ENCODE data around the gene ATG9B.

The ATG9B gene

DNA sequence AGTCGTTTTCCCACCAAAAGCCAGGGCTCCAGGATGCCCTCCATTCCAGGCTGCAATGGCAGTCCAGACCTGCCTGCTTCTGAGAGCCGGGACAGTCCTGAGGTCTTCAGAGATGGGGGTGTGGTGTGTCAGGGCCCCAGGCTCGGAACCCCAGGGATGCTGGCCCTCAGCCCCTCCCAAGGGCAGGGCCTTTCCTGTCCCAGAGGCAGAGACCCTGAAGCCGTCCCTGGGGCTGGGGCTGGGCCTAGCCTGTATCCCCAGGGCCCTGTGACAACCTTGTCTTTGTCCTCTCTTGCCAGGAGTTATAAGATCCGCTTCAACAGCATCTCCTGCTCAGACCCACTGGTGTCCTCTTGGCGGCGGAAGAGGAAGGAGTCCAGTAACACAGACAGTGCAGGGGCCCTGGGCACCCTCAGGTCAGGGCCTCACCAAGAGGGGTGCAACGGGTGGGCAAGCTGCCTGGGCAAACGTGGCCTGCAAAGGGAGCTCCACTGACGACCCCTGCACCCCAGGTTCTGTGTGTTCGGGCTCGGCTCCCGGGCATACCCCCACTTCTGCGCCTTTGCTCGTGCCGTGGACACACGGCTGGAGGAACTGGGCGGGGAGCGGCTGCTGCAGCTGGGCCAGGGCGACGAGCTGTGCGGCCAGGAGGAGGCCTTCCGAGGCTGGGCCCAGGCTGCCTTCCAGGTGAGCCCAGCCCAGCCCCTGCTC lies 17.5 kb downstream of the ATG9B start:
- DNase-seq (ENCODE audit: insufficient read length, low spot score) (no peak), FAIRE-seq (no peak)
- TF ChIP-seq TAF1 (IDR thresholded peaks at IDR 0.05; ENCODE audit: low read depth, low read length) (no peak), PAX5 (IDR thresholded peaks at IDR 0.05; ENCODE audit: insufficient read depth, low read length, severe bottlenecking) (no peak), POLR2AphosphoS5 (IDR thresholded peaks at IDR 0.05; ENCODE audit: low read depth, low read length) (no peak), SPI1 (IDR thresholded peaks at IDR 0.05; ENCODE audit: low read depth, low read length) (no peak), POU2F2 (IDR thresholded peaks at IDR 0.05; ENCODE audit: low read depth, low read length) (no peak), POLR2A (IDR thresholded peaks at IDR 0.05; ENCODE audit: low read depth, low read length) (no peak)

DNA sequence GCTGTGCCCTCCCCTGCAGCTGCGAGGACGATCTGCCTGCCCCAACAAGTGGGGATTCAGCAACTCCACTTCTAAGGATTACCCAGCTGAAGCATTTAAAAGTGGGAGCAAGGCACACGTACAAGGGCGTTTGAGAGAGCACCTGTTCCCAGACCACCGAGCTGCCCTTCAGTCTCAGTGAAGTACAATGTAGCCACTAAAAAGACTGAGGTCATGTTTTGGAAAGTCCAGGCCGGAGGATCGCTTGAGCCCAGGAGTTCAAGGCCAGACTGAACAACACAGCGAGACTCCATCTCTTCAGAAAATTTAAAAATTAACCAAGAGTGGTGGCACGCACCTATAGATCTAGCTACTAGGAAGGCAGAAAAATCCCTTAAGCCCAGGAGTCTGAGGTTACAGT lies 18.7 kb downstream of the ATG9B start:
- TF ChIP-seq TAF1 (IDR thresholded peaks at IDR 0.05; ENCODE audit: low read depth, low read length) (no peak), POLR2A (IDR thresholded peaks at IDR 0.05; ENCODE audit: low read depth, low read length) (no peak), POU2F2 (IDR thresholded peaks at IDR 0.05; ENCODE audit: low read depth, low read length) (no peak), SPI1 (IDR thresholded peaks at IDR 0.05; ENCODE audit: low read depth, low read length) (no peak), POLR2AphosphoS5 (IDR thresholded peaks at IDR 0.05; ENCODE audit: low read depth, low read length) (no peak), PAX5 (IDR thresholded peaks at IDR 0.05; ENCODE audit: insufficient read depth, low read length, severe bottlenecking) (no peak)
- DNase-seq (ENCODE audit: insufficient read length, low spot score) (no peak), FAIRE-seq (no peak)

DNA sequence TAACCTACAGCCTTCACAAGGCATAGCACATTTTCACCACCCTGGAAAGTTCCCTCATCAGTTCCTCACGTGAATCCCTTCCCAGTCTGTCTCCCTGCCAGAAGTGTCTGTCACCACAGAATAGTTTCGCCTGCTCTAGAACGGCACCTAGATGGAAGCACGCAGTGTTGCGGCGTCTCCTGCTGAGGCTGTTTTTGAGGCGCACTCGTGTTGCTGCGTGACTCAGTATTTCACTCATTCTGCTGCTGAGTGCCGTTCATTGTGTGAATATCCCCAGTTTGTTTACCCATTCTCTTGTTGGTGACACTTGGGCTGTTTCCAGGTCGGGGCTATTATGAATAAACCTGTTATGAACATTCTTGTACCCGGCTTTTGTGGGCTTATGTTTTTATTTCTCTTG lies 20.7 kb downstream of the ATG9B start:
- TF ChIP-seq POU2F2 (IDR thresholded peaks at IDR 0.05; ENCODE audit: low read depth, low read length) (no peak), SPI1 (IDR thresholded peaks at IDR 0.05; ENCODE audit: low read depth, low read length) (no peak), TAF1 (IDR thresholded peaks at IDR 0.05; ENCODE audit: low read depth, low read length) (no peak), POLR2AphosphoS5 (IDR thresholded peaks at IDR 0.05; ENCODE audit: low read depth, low read length) (no peak), PAX5 (IDR thresholded peaks at IDR 0.05; ENCODE audit: insufficient read depth, low read length, severe bottlenecking) (no peak), POLR2A (IDR thresholded peaks at IDR 0.05; ENCODE audit: low read depth, low read length) (no peak)
- no peak for FAIRE-seq
- no peak for DNase-seq (ENCODE audit: insufficient read length, low spot score)

DNA sequence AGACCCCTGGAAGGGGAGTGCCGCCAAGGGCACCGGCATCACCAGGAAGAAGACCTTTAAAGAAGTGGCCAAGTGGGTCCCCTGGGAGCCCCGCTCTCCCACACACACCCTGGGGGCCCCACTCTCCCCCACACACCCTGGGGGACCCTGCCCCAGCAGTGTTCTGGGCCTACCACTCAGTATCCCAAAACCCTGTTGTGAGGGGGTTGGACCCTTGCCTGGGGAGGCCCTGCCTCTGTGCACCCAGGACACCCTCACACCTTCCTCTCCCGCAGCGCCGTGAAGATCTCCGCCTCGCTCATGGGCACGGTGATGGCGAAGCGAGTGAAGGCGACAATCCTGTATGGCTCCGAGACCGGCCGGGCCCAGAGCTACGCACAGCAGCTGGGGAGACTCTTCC lies 22.7 kb downstream of the ATG9B start:
- TF ChIP-seq POLR2AphosphoS5 (IDR thresholded peaks at IDR 0.05; ENCODE audit: low read depth, low read length), result no peak
- no peak for TF ChIP-seq SPI1 (IDR thresholded peaks at IDR 0.05; ENCODE audit: low read depth, low read length)
- TF ChIP-seq POU2F2 (IDR thresholded peaks at IDR 0.05; ENCODE audit: low read depth, low read length), result no peak
- TF ChIP-seq PAX5 (IDR thresholded peaks at IDR 0.05; ENCODE audit: insufficient read depth, low read length, severe bottlenecking), result no peak
- TF ChIP-seq POLR2A (IDR thresholded peaks at IDR 0.05; ENCODE audit: low read depth, low read length), result no peak
- no peak for TF ChIP-seq TAF1 (IDR thresholded peaks at IDR 0.05; ENCODE audit: low read depth, low read length)
- no peak for FAIRE-seq
- DNase-seq (ENCODE audit: insufficient read length, low spot score), result no peak

DNA sequence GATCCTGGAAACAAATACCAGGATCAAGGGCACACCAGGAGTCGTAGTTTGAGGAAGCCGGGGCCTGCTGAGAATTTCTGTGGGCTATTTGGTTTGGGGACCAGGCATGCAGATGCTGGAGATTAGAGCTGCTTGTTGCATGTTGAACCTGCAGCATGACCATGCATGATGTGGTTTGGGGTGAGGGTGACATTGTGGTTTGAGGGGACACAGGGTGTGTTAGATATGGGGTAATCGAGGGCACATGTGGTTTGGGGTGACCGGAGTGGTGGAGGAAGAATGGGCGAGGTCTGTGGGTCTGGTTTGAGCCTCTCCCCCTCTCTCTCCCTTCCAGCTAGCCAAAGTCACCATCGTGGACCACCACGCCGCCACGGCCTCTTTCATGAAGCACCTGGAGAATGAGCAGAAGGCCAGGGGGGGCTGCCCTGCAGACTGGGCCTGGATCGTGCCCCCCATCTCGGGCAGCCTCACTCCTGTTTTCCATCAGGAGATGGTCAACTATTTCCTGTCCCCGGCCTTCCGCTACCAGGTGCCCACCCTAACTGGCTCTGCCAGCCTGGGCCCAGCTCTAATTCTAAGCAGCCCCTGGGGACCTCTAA lies 23.3 kb downstream of the ATG9B start:
- no peak for TF ChIP-seq TAF1 (IDR thresholded peaks at IDR 0.05; ENCODE audit: low read depth, low read length)
- TF ChIP-seq PAX5 (IDR thresholded peaks at IDR 0.05; ENCODE audit: insufficient read depth, low read length, severe bottlenecking), result no peak
- TF ChIP-seq POLR2AphosphoS5 (IDR thresholded peaks at IDR 0.05; ENCODE audit: low read depth, low read length), result no peak
- TF ChIP-seq POLR2A (IDR thresholded peaks at IDR 0.05; ENCODE audit: low read depth, low read length), result no peak
- TF ChIP-seq SPI1 (IDR thresholded peaks at IDR 0.05; ENCODE audit: low read depth, low read length), result no peak
- no peak for TF ChIP-seq POU2F2 (IDR thresholded peaks at IDR 0.05; ENCODE audit: low read depth, low read length)
- no peak for FAIRE-seq
- no peak for DNase-seq (ENCODE audit: insufficient read length, low spot score)

DNA sequence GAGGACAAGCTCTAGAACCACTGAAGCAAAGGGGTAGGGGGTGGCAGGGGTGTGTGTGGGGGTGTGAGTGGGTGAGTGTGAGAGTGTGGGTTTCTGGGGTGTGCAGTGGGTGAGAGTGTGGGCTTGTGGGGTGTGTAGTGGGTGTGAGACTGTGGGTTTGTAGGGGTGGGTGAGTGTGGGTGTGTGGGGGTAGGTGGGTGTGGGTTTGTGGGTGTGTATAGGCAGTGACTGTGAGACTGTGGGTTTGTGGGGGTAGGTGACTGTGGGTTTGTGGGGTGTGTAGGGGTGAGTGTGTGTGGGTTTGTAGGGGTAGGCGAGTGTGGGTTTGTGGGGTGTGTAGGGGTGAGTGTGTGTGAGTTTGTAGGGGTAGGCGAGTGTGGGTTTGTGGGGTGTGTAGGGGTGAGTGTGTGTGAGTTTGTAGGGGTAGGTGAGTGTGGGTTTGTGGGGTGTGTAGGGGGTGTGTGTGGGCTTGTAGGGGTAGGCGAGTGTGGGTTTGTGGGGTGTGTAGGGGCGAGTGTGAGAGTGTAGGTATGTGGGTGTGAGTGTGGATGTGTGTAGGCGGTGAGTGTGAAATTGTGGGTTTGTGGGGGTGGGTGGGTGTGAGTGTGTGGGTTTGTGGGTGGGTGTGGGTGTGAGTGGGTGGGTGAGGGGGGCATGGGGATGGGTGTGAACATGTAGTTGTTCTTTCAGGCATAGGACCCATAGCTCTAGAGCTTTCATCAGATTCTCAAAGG lies 24.6 kb downstream of the ATG9B start:
- DNase-seq (ENCODE audit: insufficient read length, low spot score), result no peak
- no peak for TF ChIP-seq SPI1 (IDR thresholded peaks at IDR 0.05; ENCODE audit: low read depth, low read length)
- TF ChIP-seq POLR2A (IDR thresholded peaks at IDR 0.05; ENCODE audit: low read depth, low read length), result no peak
- no peak for TF ChIP-seq POU2F2 (IDR thresholded peaks at IDR 0.05; ENCODE audit: low read depth, low read length)
- no peak for TF ChIP-seq PAX5 (IDR thresholded peaks at IDR 0.05; ENCODE audit: insufficient read depth, low read length, severe bottlenecking)
- TF ChIP-seq TAF1 (IDR thresholded peaks at IDR 0.05; ENCODE audit: low read depth, low read length), result no peak
- TF ChIP-seq POLR2AphosphoS5 (IDR thresholded peaks at IDR 0.05; ENCODE audit: low read depth, low read length), result no peak
- peak; percentile 45 for FAIRE-seq

DNA sequence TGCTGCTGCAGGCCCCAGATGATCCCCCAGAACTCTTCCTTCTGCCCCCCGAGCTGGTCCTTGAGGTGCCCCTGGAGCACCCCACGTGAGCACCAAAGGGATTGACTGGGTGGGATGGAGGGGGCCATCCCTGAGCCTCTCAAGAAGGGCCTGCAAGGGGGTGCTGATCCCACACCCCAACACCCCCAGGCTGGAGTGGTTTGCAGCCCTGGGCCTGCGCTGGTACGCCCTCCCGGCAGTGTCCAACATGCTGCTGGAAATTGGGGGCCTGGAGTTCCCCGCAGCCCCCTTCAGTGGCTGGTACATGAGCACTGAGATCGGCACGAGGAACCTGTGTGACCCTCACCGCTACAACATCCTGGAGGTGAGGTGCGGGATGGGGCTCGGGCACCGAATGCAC lies 25.3 kb downstream of the ATG9B start:
- TF ChIP-seq POLR2AphosphoS5 (IDR thresholded peaks at IDR 0.05; ENCODE audit: low read depth, low read length), result no peak
- DNase-seq (ENCODE audit: insufficient read length, low spot score) (no peak), FAIRE-seq (no peak)

DNA sequence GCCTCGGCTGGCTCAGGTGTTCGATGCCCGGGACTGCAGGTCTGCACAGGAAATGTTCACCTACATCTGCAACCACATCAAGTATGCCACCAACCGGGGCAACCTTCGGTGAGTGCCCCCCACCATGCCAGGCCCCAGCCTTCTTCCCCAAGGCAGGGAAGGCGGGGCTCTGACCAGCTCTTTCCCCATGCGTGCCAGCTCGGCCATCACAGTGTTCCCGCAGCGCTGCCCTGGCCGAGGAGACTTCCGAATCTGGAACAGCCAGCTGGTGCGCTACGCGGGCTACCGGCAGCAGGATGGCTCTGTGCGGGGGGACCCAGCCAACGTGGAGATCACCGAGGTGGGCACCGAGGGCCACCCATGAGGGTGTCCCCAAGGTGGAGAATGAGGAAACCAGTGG lies 26.0 kb downstream of the ATG9B start:
- no peak for DNase-seq (ENCODE audit: insufficient read length, low spot score)
- FAIRE-seq, result no peak
- TF ChIP-seq PAX5 (IDR thresholded peaks at IDR 0.05; ENCODE audit: insufficient read depth, low read length, severe bottlenecking) (no peak), SPI1 (IDR thresholded peaks at IDR 0.05; ENCODE audit: low read depth, low read length) (no peak), POLR2A (IDR thresholded peaks at IDR 0.05; ENCODE audit: low read depth, low read length) (no peak), POLR2AphosphoS5 (IDR thresholded peaks at IDR 0.05; ENCODE audit: low read depth, low read length) (no peak)

DNA sequence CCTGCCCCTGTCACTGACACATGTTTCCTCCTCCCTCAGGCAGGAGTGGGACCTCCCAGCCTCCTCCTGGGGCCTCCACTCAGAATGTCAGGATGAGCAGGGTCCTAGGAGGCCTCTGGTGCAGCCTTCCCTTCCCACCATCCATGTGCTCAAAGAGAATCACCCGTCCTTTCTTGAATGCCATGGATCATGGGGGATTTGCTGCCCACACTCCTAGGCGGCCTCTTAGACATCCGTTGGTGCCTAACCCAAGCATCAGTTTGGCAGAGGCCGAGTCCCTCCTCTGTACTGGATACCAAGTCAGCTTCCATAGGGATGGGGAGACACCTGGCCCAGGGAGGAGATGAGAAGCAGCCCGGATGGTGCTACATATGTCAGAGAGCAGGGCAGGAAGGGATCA lies 26.5 kb downstream of the ATG9B start:
- FAIRE-seq (no peak), DNase-seq (ENCODE audit: insufficient read length, low spot score) (no peak)
- no peak for TF ChIP-seq SPI1 (IDR thresholded peaks at IDR 0.05; ENCODE audit: low read depth, low read length)
- no peak for TF ChIP-seq POLR2A (IDR thresholded peaks at IDR 0.05; ENCODE audit: low read depth, low read length)
- no peak for TF ChIP-seq TAF1 (IDR thresholded peaks at IDR 0.05; ENCODE audit: low read depth, low read length)
- no peak for TF ChIP-seq PAX5 (IDR thresholded peaks at IDR 0.05; ENCODE audit: insufficient read depth, low read length, severe bottlenecking)
